Measurements from ENCODE around the gene PTGES2.

Gene PTGES2

DNA sequence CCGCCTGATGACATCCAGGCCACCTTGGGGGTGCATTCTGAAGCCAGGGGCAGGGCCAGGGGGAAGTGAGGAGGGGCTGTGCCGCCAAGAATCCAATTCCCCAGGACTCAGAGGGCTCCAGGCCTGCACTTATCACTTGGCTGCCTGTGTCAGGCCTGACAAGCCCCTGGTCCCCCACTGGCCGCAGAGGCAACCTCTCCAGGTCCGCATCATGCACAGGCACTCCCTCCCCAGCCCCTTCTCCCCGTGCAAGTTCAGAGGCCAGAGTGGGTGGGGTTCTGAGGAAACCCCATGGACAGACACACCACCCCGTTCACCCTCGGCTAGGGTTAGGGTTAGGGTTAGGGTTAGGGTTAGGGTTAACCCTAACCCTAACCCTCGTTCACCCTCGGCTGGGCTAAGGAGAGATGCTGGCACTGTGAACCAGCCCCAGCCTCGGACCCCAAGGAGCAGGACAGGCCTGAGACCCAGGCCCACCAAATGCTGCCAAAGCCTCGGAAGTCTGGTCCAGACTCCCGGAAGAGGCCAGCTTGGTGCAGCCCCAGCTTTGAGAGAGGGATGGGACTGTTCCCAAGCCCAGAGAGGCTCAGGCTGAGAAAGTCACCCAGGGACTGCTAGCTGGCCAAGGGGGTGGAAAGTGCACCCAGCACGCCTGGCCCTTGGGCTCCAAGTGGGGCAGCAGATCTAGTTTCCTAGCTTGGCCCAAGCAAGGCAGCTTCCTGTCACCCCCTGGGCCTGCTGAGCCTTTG lies 26.6 kb upstream of the PTGES2 start:
- no peak overlapping the region for H3K27ac ChIP-seq
- no peak for DNase-seq (ENCODE audit: low read depth, low spot score)

DNA sequence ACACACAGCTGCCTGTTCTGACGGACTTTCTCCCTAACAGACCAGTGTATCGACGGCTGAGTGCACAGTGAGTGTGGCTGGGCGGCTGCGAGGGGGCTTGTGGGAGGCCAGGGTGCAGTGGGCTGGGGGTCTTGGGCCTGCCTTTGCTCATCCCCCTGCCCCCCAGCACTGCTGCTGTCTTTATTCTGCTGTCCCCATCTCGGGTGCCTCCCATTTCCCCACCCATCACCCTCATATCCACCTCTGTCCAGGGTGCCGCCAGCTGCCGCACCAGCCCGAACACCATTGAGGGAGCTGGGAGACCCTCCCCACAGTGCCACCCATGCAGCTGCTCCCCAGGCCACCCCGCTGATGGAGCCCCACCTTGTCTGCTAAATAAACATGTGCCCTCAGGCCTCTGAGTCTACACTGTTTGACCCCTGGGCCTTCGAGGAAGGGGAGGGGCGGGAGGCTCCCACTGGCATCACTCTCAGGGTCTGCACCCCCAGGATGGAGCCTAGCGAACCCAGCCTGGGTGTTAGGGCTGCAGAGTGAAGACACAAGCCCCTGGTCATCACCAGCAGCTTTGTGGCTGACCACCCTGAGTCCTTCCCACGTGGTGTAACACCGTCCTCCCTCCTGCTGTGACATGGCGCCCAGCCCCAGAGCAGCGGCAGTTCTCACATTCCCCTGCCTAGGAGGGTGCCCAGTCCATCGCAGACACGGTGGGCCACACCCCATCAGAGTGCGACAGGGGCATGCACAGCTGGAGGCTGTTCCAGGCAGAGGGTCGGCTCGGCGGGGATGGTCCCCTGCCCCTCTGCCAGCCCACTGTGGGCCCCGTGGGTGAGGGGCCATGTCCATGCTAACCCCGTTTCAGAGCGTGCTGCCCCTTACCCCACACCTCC lies 25.8 kb upstream of the PTGES2 start:
- DNase-seq (ENCODE audit: low read depth, low spot score), result no peak
- no peak overlapping the region for H3K27ac ChIP-seq

DNA sequence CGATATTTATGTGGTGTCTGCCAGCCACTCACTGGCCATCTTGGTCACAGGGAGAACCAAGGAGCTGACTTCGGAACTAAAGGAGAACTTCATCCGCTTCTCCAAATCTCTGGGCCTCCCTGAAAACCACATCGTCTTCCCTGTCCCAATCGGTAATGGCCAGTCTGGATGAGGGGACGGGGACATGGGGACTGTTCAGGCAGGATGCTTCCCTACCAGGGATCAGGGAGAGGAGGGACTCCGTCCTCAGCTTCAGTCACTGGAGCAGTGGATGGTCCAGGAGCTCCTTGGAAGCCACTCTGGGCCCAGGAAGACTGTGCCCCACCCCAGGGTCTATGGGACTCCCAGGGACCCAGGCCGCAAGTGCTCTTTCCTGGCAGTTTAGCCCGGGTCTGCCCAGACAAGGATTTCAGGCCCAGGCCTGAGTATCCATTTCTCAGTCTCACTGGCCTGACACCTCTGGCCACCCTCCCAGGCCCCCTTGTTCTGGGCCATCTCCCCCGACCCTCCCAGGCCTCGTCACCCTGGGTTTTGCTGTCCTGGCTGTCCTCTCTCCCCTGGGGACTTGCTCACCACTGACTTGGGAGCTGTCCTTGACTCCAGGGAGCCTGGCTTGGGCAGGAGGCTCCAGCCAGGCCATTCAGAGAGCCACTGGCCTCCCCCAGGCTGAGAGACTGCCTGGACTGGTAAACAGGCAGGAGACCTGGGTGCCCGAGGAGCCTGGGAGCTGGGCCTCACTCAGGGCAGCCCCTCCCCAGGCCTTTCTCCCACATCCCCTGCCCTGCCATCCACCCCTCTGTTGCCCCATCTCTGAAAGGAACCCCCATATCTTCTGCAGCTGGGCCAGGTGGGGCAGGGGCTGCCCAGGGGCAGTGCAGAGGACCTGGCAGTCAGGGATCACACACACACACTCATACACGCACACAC lies 24.9 kb upstream of the PTGES2 start:
- peak overlapping the region; percentile 98 for H3K27ac ChIP-seq
- no peak for DNase-seq (ENCODE audit: low read depth, low spot score)

DNA sequence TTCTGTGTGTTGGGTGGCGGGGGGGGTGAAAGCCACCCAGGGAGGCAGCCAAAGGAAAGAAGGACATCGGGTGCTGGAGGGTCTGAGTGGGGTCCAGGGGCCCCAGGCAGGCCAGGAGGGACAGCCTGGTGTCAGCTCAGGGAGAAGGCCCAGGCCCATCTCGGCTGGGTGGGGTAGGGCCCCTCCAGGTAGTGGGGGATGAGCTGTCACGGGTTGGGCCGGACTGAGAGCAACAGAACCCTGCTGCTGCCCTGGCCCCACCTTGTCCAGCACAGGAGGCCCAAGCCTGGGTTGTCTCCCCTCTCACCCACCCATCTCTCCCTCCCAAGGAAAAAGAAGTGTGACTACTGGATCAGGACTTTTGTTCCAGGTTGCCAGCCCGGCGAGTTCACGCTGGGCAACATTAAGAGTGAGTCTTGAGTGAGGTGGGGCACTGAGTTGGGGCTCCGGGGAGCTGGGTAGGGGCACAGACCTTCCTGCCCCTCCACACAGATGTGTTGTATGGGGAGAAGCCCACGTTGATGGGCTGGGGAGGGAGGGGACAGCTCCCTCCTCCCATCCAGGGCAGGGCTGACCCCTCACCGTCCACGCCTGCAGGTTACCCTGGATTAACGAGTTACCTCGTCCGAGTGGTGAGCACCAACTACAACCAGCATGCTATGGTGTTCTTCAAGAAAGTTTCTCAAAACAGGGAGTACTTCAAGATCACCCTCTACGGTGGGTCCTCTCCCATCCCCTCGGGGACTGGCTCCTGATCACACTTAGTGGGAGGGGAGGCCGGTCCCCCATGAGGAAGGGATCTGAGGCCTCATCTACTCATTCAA lies 24.0 kb upstream of the PTGES2 start:
- DNase-seq (ENCODE audit: low read depth, low spot score), result no peak
- peak overlapping the region; percentile 98 for H3K27ac ChIP-seq

DNA sequence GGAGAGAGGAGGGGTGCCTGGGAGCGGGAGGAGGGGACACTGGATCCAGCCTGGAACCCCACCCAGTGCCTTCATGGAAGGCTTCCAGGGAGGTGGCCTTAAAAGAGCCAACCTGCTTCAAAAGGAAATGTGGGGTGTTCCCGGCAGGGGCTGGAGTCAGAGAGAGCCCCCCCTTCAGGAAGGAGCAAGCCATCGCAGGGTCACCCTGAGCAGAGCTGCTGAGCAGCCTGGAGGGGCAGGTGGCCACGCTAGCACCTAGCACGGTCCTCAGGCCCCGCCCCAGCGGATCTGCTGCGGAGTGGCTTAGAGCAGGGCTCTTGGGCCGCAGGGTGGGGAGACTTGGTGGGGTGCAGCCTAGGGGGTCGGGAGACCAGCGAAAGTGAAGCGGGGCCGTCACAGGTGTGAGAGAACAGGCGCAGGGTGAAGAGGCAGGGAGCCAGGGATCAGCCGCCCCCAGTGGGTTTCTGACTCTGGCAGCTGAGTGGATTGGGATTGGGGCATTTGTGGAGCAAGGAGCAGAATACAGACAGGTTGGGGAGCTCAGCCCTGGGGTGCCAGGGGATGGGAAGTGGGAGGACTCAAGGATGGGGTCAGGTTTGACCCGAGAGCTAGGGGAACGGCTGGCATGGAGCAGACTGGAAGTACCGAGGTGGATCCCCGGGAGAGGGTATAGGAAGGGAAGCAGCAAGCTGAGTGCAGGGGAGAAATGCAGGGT lies 23.2 kb upstream of the PTGES2 start:
- no peak for DNase-seq (ENCODE audit: low read depth, low spot score)
- peak overlapping the region; percentile 98 for H3K27ac ChIP-seq

DNA sequence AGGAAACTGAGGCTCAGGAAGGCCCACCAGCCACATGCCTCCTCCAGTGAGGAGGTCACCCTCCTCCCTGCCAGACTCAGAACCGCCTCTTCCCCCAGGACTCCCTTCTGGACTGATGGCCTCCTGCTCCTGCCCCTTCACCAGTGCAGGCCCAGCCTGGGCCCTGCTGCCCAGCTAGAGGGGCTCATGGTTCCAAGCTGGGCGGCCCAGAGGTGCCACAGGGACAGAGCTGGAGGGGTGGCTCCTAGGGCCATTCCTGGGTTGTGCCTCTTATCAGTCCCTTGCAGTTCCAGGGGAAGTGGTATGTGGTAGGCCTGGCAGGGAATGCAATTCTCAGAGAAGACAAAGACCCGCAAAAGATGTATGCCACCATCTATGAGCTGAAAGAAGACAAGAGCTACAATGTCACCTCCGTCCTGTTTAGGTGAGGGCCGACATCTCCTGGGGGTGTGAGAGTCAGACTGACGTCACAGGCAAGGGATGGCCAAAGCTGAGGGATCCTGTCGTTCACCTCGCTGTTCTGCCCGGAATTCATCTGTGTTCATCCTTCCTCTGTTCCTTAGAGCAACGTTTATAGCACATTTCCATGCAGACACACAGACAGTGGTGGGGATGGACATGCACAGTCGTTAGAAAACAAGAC lies 22.5 kb upstream of the PTGES2 start:
- H3K27ac ChIP-seq, result peak overlapping the region; percentile 98
- no peak for DNase-seq (ENCODE audit: low read depth, low spot score)

DNA sequence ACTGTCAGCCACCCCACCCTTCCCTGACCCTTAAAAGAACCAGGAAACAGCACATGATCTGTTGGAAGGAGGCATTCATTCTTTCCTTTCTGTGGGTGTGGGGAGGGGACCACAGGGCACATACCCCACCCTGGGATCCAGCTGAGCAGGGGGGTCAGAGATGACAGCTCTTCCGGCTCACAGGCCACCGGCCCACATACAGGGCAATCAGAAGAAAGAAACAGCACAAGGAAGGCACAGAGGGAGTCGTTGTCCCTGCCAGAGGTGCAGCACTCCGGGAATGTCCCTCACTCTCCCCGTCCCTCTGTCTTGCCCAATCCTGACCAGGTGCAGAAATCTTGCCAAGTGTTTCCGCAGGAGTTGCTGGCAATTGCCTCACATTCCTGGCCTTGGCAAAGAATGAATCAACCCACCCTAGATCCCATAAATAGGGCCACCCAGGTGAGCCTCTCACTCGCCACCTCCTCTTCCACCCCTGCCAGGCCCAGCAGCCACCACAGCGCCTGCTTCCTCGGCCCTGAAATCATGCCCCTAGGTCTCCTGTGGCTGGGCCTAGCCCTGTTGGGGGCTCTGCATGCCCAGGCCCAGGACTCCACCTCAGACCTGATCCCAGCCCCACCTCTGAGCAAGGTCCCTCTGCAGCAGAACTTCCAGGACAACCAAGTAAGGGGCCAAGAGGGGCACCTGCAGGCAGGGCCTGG lies 21.6 kb upstream of the PTGES2 start, which contains the start of gene LCN2:
Gene LCN2 (plus strand): TSS at position 453 of the 701 bp plus-strand sequence. CDS start 73 bp downstream, at position 526.
- peak; percentile 84 for DNase-seq (ENCODE audit: low read depth, low spot score)
- H3K27ac ChIP-seq, result peak within 1 kb of the TSS; percentile 98

DNA sequence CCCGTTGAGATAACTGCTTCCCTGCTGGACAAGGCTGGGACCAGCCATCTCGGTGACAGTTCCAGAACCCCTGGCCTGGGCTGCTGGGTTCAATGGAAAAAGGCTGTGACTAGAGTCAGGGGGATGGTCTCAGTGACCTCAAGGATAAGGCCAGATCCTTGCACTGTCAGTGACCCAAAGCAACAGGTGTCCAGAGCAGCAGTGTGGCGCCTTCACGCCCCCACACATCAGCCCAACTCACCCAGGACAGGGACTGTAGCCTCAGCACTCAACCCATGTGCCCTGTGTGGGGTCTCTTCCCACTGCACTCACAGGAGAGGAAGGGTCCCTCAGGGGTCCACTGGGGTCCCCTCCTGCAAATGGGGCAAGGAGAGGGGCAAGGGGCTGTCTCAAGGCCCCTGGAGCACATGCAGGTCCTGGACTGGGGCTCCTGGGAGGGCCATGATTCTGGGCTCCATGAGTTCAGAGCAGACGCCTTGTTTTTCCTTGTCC lies 21.0 kb upstream of the PTGES2 start:
- DNase-seq (ENCODE audit: low read depth, low spot score), result no peak
- peak overlapping the region; percentile 98 for H3K27ac ChIP-seq

DNA sequence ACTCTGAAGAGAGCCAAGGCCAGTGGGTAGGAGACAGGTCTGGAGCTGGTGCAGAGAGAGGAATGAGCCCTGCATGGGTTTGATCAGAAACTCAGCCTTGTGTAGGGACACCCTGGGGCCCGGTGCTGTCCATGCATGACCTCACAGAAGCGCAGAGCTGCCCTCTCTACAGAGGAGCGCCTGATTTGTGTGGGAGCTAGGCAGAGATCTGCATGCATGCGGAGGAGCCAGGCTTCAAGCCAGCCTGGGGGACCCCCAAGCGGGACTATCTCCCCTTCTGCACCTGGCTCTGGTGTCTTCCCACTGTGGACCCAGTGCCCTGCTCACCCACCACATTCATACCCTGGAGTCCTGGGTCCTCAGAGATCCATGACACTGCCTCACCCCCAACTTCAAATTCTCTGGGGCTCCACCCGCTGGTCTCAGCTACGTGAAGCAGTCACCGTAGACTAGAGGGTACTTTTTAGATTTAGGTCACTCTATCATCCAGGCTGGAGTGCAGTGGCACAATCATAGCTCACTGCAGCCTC lies 19.1 kb upstream of the PTGES2 start:
- DNase-seq (ENCODE audit: low read depth, low spot score), result no peak
- peak overlapping the region; percentile 95 for H3K27ac ChIP-seq

DNA sequence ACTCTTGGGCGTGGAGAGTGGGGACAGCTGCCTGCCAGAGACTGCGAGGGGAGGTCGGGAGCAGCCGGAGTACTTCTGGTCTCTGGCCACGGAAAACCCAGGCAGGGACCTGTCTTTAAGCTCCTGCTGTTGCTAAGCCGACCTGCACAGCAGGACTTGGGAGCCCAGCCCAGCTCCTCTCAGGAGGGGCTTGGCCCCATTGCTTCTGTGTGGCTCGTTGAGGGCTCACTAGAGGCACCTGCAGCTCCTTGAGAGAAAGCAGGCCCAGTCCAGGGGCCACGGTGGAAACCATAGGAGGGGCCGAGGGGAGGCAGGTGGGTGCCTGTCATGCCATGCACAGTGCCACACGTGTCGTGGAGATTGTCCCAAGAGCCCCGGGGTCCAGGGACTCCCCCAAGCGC lies 18.4 kb upstream of the PTGES2 start:
- no peak for DNase-seq (ENCODE audit: low read depth, low spot score)
- peak overlapping the region; percentile 95 for H3K27ac ChIP-seq

DNA sequence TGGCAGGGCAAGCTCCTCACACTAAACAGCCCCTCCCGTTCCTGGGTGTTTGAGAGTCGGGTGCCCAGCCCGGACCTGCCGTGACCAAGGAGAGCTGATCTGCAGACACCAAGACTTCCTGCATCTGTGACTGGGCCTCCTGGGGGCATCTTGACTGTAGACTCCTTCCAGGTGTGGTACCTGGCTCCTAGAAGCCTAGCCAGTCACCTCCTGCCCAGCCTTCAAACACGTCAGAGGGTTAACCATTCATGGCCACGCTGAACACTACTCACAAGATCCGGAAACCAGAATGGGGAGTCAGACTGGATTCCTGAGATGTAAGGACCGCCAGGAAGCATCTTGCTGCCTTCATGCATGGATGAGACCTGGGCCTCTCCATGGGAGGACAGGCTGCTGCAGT lies 18.0 kb upstream of the PTGES2 start:
- H3K27ac ChIP-seq, result peak overlapping the region; percentile 95
- DNase-seq (ENCODE audit: low read depth, low spot score), result peak; percentile 95

DNA sequence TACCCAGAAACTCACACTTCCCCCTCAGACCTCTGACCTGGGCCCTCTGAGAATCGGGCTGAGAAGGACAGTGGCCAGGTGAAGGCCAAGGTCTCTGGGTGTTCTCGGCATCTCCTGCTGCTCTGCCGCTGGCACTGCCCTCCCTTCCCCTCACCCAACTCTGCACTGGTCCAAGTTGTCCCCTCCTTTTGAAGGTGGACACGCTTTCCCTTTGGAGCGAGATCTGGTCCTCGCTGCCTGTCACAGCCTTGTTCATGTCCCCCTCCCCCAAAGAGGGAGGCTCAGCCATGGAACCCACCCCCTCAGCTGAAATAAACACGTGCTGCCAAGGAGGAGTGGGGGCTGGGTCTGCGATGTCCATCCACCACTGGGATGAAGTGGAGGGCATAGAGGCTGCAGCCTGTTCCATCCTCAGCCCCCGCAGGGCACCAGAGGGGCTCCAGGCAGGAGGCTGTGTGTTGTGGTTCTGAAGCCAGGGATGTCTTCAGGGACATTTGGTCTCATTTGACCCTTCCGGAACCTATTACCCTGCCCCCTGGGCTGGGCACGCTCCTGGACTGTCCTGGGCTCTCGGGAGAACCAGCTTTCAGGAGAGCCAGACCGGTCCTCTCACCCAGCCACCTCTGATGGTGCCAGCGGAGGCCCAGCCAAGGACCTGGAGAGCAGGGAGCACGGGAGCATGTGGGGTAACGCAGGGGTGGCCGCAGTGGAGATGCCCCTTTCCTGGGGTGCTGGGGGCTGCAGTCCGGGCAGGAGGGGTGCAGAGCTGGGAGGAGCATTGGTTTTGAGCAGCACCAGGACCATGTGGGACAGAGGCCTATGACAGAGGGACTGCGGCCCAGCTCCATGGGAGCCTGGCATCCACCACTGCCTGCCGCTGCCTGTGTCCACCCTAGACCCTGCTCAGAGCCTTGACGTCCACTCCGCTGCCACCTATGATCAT lies 17.0 kb upstream of the PTGES2 start:
- peak overlapping the region; percentile 95 for H3K27ac ChIP-seq
- DNase-seq (ENCODE audit: low read depth, low spot score), result no peak

DNA sequence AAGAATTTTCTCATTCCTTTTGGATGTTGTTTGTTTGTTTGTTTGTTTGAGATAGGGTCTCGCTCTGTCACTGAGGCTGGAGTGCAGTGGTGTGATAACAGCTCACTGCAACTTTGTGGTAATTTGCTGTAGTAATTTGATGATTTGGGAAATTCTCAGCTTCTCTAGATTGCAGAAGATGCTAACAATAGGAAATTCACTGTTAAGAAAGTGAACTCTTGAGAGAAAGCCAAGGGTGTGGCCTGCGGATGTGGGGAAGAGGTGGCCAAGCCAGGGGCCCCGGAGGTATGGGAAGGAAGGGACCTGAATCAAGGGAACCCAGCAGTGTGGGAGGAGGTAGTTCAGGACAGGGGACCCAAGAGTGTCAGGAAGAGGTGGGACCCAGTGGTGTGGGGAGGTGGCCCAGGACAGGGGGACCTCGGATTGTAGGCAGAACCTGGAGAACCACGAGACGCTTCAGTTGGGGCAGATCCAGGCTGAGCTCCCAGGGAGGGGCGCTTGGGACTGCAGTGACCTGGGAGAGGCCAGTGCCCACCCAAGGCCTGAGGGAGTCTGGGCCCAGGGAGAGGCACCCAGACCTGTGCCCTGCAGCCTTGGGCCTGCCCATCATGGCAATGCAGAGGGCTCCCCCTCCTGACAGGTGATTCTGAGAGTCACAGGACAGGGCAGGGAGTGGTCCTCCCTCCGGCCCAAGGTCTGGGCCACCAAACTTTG lies 16.2 kb upstream of the PTGES2 start:
- peak overlapping the region; percentile 95 for H3K27ac ChIP-seq
- no peak for DNase-seq (ENCODE audit: low read depth, low spot score)

DNA sequence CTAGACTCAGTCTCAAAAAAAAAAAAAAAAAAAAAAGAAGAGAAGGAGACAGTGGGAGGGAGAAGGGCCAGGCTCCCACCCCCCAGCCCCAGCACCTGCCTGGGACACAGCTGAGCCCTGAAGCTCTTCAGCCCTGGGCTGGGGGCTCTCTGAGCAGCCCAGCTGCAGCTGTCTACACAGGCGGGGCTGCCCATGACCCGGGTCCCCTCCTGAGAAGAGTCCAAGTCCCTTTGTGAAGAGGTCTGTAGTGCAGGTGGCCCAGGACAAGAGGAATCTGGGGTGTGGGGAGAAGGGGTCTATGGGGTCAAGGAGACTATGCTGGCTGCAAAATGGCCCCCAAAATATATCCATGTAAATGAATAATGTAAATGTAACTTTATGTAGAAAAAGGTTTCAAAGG lies 15.1 kb upstream of the PTGES2 start:
- peak overlapping the region; percentile 95 for H3K27ac ChIP-seq
- no peak for DNase-seq (ENCODE audit: low read depth, low spot score)

DNA sequence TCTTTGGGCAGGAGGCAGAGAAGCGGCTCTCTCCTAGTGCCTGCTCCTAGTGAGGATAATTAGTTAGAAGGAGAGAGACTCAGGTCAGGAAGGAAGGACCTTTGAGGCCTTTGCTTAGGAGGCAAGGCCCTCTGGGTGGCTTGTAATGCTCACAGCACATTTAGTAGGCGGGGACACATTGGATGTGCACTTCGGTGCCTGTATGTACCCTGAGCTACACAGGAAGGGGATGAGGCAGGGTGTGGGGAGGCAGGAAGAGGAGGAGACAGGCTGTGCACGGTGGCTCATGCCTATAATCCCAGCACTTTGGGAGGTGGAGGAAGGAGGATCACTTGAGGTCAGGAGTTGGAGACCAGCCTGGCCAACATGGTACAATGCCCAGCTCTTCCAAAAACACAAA lies 14.5 kb upstream of the PTGES2 start:
- peak overlapping the region; percentile 27 for H3K27ac ChIP-seq
- no peak for DNase-seq (ENCODE audit: low read depth, low spot score)

DNA sequence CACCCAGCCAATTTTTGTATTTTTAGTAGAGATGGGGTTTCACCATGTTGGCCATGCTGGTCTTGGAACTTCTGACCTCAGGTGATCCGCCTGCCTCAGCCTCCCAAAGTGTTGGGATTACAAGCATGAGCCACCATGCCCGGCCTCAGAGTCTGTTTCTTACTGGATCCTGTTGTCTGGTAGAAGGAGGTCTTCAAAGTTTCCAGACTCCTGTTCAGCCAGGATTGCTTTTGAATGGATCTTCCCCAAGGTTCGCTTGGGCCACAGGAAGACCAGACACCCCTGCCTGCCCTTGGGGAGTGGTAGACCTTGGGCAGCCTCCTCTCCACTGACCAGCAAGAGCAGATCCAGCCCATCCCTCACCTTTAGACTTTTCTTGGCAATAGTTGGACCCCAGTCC lies 14.1 kb upstream of the PTGES2 start:
- no peak for DNase-seq (ENCODE audit: low read depth, low spot score)
- H3K27ac ChIP-seq, result peak overlapping the region; percentile 27
